HepG2 (cell line): ENCODE results near the gene ZFR. TPM values are rescaled to one million over a fixed set of nuclear protein-coding genes. Genes with fewer than 3 reads are reported as not detected.

ENCODE experiments used
- ATAC-seq: fragments of 200-7000 bp; cut with Tn5 transposase; 3 replicates; pipeline ENCODE4 v1.9.1; 2020; ENCODE audit warnings: mild to moderate bottlenecking, moderate library complexity
- BruUV-seq: library from RNA; stranded (reverse); fragments of 400-500 nt; replicated peaks from 2 replicates; lab custom pipeline; 2021; lab: Mats Ljungman, UMichigan
- CTCF ChIA-PET: fragments of 300-600 bp; formaldehyde crosslinking; extraction: SDS; loops from one replicate; lab custom pipeline; 2021; ENCODE audit warnings: low total read pairs, inconsistent platforms, low intra/inter-chr PET ratio; lab: Yijun Ruan, JAX
- POLR2A ChIA-PET: fragments of 350-600 bp; sonication (Branson Sonifier 250); formaldehyde crosslinking; loops from one replicate; lab custom pipeline; 2020; ENCODE audit warnings: antibody characterized with exemption, inconsistent platforms; lab: Yijun Ruan, JAX
- DNase-seq: peaks from one replicate; pipeline ENCODE4 v3.0.0-alpha.2; 2015; ENCODE audit warnings: low spot score
- FAIRE-seq: peaks from 3 replicates; lab custom pipeline; 2011; peaks lifted over from hg19 to GRCh38; lab: Jason Lieb, UNC
- H2AFZ ChIP-seq: one replicate; pipeline ENCODE4 v1.6.1; 2011; ENCODE audit warnings: low read length, inconsistent platforms
- H3K27ac ChIP-seq: fragments of 300-600 bp; 3 replicates; pipeline ENCODE4 v1.8.0; 2011; ENCODE audit warnings: mixed run types, mild to moderate bottlenecking, mixed read lengths, low read length, inconsistent platforms; ENCODE audit not compliant: insufficient read depth; ENCODE audit errors: extremely low read length
- H3K27me3 ChIP-seq, 2 experiments: fragments of 200-600 bp in 1 of 2; 2 replicates in 1 of 2; 3 replicates in 1 of 2; pipeline versions ENCODE4 v1.6.0 to v1.8.0; 2011; ENCODE audit warnings: low read length in 2 of 2, mild to moderate bottlenecking in 2 of 2, moderate library complexity in 2 of 2, inconsistent platforms in 1 of 2; ENCODE audit not compliant: insufficient read depth in 2 of 2, control insufficient read depth in 1 of 2
- H3K36me3 ChIP-seq, 2 experiments: fragments of 200-600 bp in 1 of 2; replicated peaks in 1 of 2; 2 replicates in 1 of 2; 3 replicates in 1 of 2; pipeline versions ENCODE4 v1.5.1 to v1.8.0; 2011; ENCODE audit warnings: low read length in 2 of 2, inconsistent platforms in 1 of 2; ENCODE audit not compliant: insufficient read depth in 2 of 2, control insufficient read depth in 1 of 2
- H3K4me1 ChIP-seq: 2 replicates; pipeline ENCODE4 v1.5.1; 2012; ENCODE audit warnings: low read length, inconsistent platforms; ENCODE audit not compliant: insufficient read depth
- H3K4me2 ChIP-seq: 2 replicates; pipeline ENCODE4 v1.6.0; 2011; ENCODE audit warnings: low read depth, low read length, inconsistent platforms
- H3K4me3 ChIP-seq, 3 experiments: fragments of 200-600 bp in 1 of 3; sonication (generic), shearing (Covaris generic) in 1 of 3; replicated peaks in 1 of 3; 2 replicates each; pipeline ENCODE4 v1.5.1; 2011 to 2016; ENCODE audit warnings: low read length in 3 of 3, inconsistent platforms in 2 of 3, low read depth in 2 of 3, mild to moderate bottlenecking in 2 of 3, control low read depth in 1 of 3, mixed read lengths in 1 of 3; ENCODE audit not compliant: insufficient read depth in 1 of 3
- H3K79me2 ChIP-seq: one replicate; pipeline ENCODE4 v1.6.1; 2011; ENCODE audit warnings: low read length, inconsistent platforms; ENCODE audit not compliant: insufficient read depth
- H3K9ac ChIP-seq: 2 replicates; pipeline ENCODE4 v1.6.0; 2011; ENCODE audit warnings: mild to moderate bottlenecking, low read depth, low read length, inconsistent platforms; ENCODE audit not compliant: insufficient read depth
- H3K9me3 ChIP-seq: 2 replicates; pipeline ENCODE4 v1.5.1; 2012; ENCODE audit warnings: mild to moderate bottlenecking, low read length
- H4K20me1 ChIP-seq: 2 replicates; pipeline ENCODE4 v1.6.0; 2011; ENCODE audit warnings: inconsistent platforms, mild to moderate bottlenecking, low read length, moderate library complexity; ENCODE audit not compliant: insufficient read depth
- ARNTL ChIP-seq: sonication (generic); formaldehyde crosslinking; IDR thresholded peaks from 2 replicates; pipeline ENCODE4 v1.4.0; 2020; ENCODE audit warnings: mild to moderate bottlenecking, missing genetic modification reagents
- FOXA1 ChIP-seq, 2 experiments: fragments of 450-650 bp in 1 of 2; sonication (generic) in 1 of 2; formaldehyde crosslinking in 1 of 2; IDR thresholded peaks; 2 replicates each; pipeline versions ENCODE4 v1.4.0 to v1.6.1; 2016 to 2020; ENCODE audit warnings: missing genetic modification reagents in 1 of 2
- HOXA9 ChIP-seq: sonication (generic); formaldehyde crosslinking; IDR thresholded peaks from 2 replicates; pipeline ENCODE4 v1.8.1; 2022; ENCODE audit warnings: missing genetic modification reagents, mild to moderate bottlenecking, moderate library complexity, borderline replicate concordance
- LCORL ChIP-seq, 2 experiments: fragments of 450-650 bp in 1 of 2; sonication (generic) in 1 of 2; formaldehyde crosslinking in 1 of 2; IDR thresholded peaks; 2 replicates each; pipeline versions ENCODE4 v1.5.0 to v1.6.1; 2017 to 2020; ENCODE audit warnings: antibody characterized with exemption in 1 of 2, missing genetic modification reagents in 1 of 2
- MAFG ChIP-seq: sonication (generic); formaldehyde crosslinking; IDR thresholded peaks from 2 replicates; pipeline ENCODE4 v1.5.1; 2020; ENCODE audit warnings: mild to moderate bottlenecking, missing genetic modification reagents
- REXO4 ChIP-seq: sonication (generic); formaldehyde crosslinking; IDR thresholded peaks from 2 replicates; pipeline ENCODE4 v1.8.0; 2022; ENCODE audit warnings: missing genetic modification reagents, mild to moderate bottlenecking, borderline replicate concordance
- SSRP1 ChIP-seq: IDR thresholded peaks from 2 replicates; pipeline ENCODE4 v1.6.1; 2016; ENCODE audit warnings: control low read depth
- ZNF101 ChIP-seq: sonication (generic); formaldehyde crosslinking; IDR thresholded peaks from 2 replicates; pipeline ENCODE4 v1.4.0; 2020; ENCODE audit warnings: mild to moderate bottlenecking, low read depth, missing genetic modification reagents, borderline replicate concordance
- ZNF292 ChIP-seq: sonication (generic); formaldehyde crosslinking; IDR thresholded peaks from 2 replicates; pipeline ENCODE4 v1.8.1; 2022; ENCODE audit warnings: mild to moderate bottlenecking, low read depth, missing genetic modification reagents, borderline replicate concordance
- ZNF34 ChIP-seq: sonication (generic); formaldehyde crosslinking; IDR thresholded peaks from 2 replicates; pipeline ENCODE4 v1.4.0; 2020; ENCODE audit warnings: mild to moderate bottlenecking, missing genetic modification reagents, borderline replicate concordance
- ZNF816 ChIP-seq: sonication (generic); formaldehyde crosslinking; IDR thresholded peaks from 2 replicates; pipeline ENCODE4 v1.8.0; 2022; ENCODE audit warnings: missing genetic modification reagents, mild to moderate bottlenecking, borderline replicate concordance
- WGBS: methylation state at CpG from one replicate; pipeline ENCODE4 v1.1.6; 2017; ENCODE audit warnings: low lambda C conversion rate; 5-methylcytosine and 5-hydroxymethylcytosine counted together
- in situ Hi-C: cut with HindIII; loops from 2 replicates; pipeline ENCODE4 v1.10.0; 2017; ENCODE audit warnings: low pct_unique_long_range_greater_than_20kb; ENCODE audit not compliant: extremely low pct_ligation_motif_present
- intact Hi-C: fragments of 100-400 bp; cut with micrococcal nuclease; formaldehyde crosslinking; loops from one replicate; pipeline ENCODE4 v1.10.0; 2022; ENCODE audit not compliant: unreplicated experiment
- polyA plus RNA-seq, 8 experiments: library from polyadenylated mRNA; depleted of rRNA in 3 of 8; stranded (reverse) in 7 of 8; unstranded in 1 of 8; fragments of >200 nt; fragmentation: Illumina TruSeq in 4 of 8; extraction: Trizol in 4 of 8; gene quantifications; 2 replicates each; pipeline versions ENCODE4 v1.2.1 to v1.2.3, GENCODE V29; 2011 to 2016; ENCODE audit warnings: low read depth in 4 of 8, missing spikeins in 1 of 8, mixed read lengths in 1 of 8; ENCODE audit not compliant: insufficient read depth in 1 of 8
- total RNA-seq, 5 experiments: library from RNA; depleted of rRNA; stranded (reverse); fragments of >200 nt; fragmentation: Illumina TruSeq; extraction: Trizol; gene quantifications; 2 replicates each; pipeline ENCODE4 v1.2.3, GENCODE V29; 2016; ENCODE audit warnings: low read depth in 1 of 5
- TF ChIP-seq, protein P1 (sequence below): sonication (generic); formaldehyde crosslinking; IDR thresholded peaks from 2 replicates; pipeline ENCODE4 v1.5.1; 2020; ENCODE audit warnings: mild to moderate bottlenecking, moderate library complexity, missing genetic modification reagents
- TF ChIP-seq, protein P2 (sequence below): sonication (generic); formaldehyde crosslinking; IDR thresholded peaks from 2 replicates; pipeline ENCODE4 v1.4.0; 2020; ENCODE audit warnings: missing genetic modification reagents, borderline replicate concordance
- TF ChIP-seq, protein P3 (sequence below): sonication (generic); formaldehyde crosslinking; IDR thresholded peaks from 2 replicates; pipeline ENCODE4 v1.5.1; 2020; ENCODE audit warnings: mild to moderate bottlenecking, missing genetic modification reagents, moderate library complexity

Gene ZFR
- total and polyA plus RNA-seq, 2 of the 13 experiments (the other 11 are each of a cell fraction or from before 2014, with no cell fraction given), result 89.0 to 92.8 TPM

DNA sequence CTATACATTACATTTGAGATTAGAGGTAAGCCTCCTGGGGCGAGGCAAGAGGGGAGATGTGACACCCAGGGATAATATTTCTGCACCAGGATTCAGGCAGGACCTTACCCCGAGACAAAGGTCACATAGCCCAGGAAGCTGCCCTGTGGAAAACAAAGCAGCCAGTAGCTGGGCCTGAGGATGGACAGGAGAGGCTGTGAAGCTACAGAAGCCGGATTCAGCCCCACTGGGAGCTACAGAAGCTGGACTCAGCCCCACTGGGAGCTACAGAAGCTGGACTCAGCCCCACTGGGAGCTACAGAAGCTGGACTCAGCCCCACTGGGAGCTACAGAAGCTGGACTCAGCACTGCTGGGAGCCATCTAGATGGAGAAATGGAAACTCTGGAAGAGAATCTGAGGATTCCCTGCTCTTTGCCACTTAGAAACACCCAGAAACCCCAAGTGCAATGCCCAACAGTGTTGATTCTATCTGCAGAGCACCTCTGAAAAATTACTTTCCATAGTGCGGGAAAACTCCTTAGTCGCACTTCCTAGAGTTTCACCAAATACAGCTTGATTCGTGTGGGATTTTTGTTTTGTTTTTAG lies 46.5 kb upstream of the ZFR start:
- Histone ChIP-seq H3K36me3 (no peaks in the 10 kb centered on the region), H2AFZ (no peak overlapping the region), H3K9ac (no peak overlapping the region), H3K4me1 (peaks cover 39% of the 10 kb centered on the region), H3K27ac (peak overlapping the region; percentile 38), H4K20me1 (no peaks in the 10 kb centered on the region), H3K9me3 (no peaks in the 10 kb centered on the region), H3K79me2 (no peaks in the 10 kb centered on the region), H3K27me3 (no peaks in the 10 kb centered on the region), H3K4me3 (no peak overlapping the region), H3K4me2 (peak overlapping the region; percentile 65)
- intact Hi-C loops (no loop called here), in situ Hi-C loops (no loop called here)
- BruUV-seq, result no TSS peak
- CTCF ChIA-PET, result interaction anchor here (3.5 to 4.2 kb wide), 2 partner anchors 100 to 123 kb away, joined by 33 to 48 read pairs; no protein-coding TSS in a partner anchor
- ATAC-seq (peak; percentile 92), DNase-seq (peak; percentile 47), FAIRE-seq (no peak)
- POLR2A ChIA-PET, result interaction anchor here (1.1 to 3.3 kb wide), 8 partner anchors 40 to 99 kb away, joined by 3 to 19 read pairs (median 8); partner anchors contain the start of genes SUB1 and ZFR
- 49% methylated on average over 5 of the region's 6 CpGs for WGBS
- TF ChIP-seq, protein P1, sequence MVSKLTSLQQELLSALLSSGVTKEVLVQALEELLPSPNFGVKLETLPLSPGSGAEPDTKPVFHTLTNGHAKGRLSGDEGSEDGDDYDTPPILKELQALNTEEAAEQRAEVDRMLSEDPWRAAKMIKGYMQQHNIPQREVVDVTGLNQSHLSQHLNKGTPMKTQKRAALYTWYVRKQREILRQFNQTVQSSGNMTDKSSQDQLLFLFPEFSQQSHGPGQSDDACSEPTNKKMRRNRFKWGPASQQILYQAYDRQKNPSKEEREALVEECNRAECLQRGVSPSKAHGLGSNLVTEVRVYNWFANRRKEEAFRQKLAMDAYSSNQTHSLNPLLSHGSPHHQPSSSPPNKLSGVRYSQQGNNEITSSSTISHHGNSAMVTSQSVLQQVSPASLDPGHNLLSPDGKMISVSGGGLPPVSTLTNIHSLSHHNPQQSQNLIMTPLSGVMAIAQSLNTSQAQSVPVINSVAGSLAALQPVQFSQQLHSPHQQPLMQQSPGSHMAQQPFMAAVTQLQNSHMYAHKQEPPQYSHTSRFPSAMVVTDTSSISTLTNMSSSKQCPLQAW, result 0 out of 2 replicates have a peak, but pooled peaks have one; percentile 36
- TF ChIP-seq ARNTL (CRISPR knock-in tag) (no peak), REXO4 (CRISPR knock-in tag) (no peak), ZNF34 (CRISPR knock-in tag) (no peak), ZNF292 (CRISPR knock-in tag) (peak; percentile 54; the same call in 1 of the 2 replicates), FOXA1 (IDR thresholded peaks at IDR 0.05) (no peak), FOXA1 (CRISPR knock-in tag; IDR thresholded peaks at IDR 0.05) (no peak), ZNF101 (CRISPR knock-in tag) (no peak), LCORL (IDR thresholded peaks at IDR 0.05) (no peak), LCORL (CRISPR knock-in tag; IDR thresholded peaks at IDR 0.05) (peak; percentile 46; the same call in 1 of the 2 replicates), ZNF816 (CRISPR knock-in tag) (no peak), SSRP1 (CRISPR knock-in tag) (no peak), MAFG (CRISPR knock-in tag) (no peak), HOXA9 (CRISPR knock-in tag) (no peak)
- TF ChIP-seq, protein P2, sequence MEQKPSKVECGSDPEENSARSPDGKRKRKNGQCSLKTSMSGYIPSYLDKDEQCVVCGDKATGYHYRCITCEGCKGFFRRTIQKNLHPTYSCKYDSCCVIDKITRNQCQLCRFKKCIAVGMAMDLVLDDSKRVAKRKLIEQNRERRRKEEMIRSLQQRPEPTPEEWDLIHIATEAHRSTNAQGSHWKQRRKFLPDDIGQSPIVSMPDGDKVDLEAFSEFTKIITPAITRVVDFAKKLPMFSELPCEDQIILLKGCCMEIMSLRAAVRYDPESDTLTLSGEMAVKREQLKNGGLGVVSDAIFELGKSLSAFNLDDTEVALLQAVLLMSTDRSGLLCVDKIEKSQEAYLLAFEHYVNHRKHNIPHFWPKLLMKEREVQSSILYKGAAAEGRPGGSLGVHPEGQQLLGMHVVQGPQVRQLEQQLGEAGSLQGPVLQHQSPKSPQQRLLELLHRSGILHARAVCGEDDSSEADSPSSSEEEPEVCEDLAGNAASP, result no peak
- TF ChIP-seq, protein P3, sequence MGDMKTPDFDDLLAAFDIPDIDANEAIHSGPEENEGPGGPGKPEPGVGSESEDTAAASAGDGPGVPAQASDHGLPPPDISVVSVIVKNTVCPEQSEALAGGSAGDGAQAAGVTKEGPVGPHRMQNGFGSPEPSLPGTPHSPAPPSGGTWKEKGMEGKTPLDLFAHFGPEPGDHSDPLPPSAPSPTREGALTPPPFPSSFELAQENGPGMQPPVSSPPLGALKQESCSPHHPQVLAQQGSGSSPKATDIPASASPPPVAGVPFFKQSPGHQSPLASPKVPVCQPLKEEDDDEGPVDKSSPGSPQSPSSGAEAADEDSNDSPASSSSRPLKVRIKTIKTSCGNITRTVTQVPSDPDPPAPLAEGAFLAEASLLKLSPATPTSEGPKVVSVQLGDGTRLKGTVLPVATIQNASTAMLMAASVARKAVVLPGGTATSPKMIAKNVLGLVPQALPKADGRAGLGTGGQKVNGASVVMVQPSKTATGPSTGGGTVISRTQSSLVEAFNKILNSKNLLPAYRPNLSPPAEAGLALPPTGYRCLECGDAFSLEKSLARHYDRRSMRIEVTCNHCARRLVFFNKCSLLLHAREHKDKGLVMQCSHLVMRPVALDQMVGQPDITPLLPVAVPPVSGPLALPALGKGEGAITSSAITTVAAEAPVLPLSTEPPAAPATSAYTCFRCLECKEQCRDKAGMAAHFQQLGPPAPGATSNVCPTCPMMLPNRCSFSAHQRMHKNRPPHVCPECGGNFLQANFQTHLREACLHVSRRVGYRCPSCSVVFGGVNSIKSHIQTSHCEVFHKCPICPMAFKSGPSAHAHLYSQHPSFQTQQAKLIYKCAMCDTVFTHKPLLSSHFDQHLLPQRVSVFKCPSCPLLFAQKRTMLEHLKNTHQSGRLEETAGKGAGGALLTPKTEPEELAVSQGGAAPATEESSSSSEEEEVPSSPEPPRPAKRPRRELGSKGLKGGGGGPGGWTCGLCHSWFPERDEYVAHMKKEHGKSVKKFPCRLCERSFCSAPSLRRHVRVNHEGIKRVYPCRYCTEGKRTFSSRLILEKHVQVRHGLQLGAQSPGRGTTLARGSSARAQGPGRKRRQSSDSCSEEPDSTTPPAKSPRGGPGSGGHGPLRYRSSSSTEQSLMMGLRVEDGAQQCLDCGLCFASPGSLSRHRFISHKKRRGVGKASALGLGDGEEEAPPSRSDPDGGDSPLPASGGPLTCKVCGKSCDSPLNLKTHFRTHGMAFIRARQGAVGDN, result peak; percentile 58
